Bone marrow (tissue), 2 donors: ENCODE results near the gene ERCC1.
"Not testable (repeated sequence)": the region's sequence is repeated elsewhere in the genome, so short reads cannot be mapped to it uniquely, and the experiment has no call there.

Experiments used
- DNase-seq, 2 donors: peaks; one replicate each; lab custom pipeline; 2025; lab: John Stamatoyannopoulos, UW

Gene ERCC1

GRCh38 chr19:45429896-45430295 is 6.2 kb upstream of the ERCC1 start:
- not testable (repeated sequence) for DNase-seq

- no peak for DNase-seq
These were observed 4.9 kb upstream of the ERCC1 start for GRCh38 chr19:45428384-45429231.

DNA sequence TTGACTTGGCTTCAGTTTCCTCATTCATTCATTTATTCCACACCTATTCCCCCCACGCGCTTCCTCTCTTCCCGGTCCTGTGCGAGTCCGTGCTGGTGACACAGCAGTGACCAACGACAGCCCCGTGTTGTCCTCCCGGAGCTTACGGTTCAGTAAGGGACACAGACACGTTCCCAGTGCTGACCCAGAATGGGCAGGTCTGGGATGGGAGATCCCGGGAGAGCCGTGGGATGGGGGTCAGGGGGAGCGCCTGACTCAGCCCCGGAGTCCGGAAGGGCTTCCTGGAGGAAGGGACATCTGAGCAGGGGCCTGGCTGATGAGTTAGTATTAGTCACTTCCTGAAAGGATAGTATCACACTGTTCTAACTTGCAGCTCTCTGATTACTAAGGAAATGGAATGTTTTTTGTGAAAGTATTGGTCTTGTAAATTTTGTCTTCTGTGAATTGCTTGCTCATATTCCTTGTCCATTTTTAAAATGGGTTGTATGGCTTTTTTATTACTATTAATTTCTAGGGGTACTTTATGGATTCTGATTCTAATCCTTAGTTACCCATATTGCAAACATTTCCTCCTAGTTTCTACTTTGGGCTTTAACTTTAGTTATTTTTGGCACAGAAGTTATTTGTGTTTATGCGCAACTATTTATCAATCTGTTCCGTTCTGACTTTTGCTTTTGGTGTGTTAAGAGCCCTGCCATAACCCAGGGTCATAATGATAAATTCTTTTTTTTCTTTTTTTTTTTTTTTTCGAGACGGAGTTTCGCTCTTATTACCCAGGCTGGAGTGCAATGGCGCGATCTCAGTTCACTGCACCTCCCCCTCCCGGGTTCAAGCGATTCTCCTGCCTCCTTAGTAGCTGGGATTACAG is 708 bp upstream of the ERCC1 start:
- peak; percentile 60 to 61 for DNase-seq

DNA sequence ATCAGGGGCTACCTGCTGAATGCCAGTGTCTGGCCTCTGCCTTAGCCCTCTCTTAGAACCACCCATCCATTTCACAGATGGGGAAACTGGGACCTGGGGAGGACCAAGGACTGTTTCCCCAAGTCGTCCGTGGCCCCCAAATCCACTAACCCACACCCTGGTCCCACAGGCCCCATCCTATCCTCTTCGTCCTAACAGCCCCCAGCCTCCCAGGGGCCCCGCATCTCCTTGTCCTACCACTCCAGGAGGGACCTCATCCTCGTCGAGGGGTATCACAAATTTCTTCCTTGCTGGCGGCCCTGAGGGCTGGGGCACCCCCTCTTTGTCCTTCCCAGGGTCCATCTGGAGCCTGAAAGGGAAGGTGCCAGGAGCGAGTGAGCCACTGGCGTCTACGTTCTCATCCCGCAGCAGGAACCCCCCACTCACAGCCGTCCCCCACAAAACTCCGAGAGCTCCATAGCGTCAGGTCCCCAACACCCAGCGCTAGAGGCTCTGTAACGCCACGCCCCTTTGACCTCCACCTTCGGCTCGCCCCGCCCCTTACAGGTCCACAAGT is 606 bp downstream of the ERCC1 start:
- no peak for DNase-seq

DNA sequence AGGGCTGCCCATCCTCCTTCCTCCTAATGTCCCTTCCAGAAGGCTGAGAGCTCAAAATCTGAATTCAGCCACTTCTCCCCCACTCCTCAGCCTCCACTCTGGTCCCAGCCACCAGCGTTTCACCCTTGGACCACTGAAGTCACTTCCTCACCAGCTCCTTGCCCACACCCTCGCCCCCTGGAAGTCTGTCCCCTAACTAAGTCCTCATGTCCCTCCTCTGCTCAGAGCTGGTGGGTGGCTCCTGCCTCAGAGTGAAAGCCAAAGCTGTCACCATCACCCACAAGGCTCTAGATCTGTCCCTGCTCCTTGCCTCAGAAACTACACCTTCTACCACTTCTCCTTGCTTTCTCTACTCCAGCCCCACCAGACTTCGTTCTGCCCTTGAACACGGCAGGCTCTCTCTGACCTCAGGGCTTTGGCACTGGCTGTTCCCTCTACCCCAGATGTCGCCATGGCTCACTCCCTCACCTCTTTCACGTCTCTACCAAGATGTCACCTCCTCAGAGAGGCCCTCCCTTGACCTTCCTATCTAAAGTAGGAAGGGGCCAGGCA is 1.7 kb downstream of the ERCC1 start:
- DNase-seq: no peak

DNA sequence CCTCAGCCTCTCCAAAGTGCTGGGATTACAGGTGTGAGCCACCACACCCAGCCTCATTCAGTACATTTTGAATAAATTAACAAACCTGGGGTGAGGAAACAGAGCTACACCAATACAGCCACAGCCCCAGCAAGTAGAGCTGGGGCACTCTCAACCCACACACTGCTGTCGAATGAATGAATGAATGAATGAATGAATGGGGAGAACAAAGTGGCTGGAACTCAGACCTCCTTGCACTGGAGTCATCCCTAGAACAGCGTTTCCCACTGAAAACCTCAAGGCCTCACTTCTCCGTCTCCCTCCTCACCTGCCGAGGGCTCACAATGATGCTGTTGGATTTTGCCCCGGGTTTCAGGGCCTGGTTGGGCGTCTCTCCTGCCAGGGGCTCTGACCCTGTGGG is 2.8 kb downstream of the ERCC1 start:
- no peak for DNase-seq

DNA sequence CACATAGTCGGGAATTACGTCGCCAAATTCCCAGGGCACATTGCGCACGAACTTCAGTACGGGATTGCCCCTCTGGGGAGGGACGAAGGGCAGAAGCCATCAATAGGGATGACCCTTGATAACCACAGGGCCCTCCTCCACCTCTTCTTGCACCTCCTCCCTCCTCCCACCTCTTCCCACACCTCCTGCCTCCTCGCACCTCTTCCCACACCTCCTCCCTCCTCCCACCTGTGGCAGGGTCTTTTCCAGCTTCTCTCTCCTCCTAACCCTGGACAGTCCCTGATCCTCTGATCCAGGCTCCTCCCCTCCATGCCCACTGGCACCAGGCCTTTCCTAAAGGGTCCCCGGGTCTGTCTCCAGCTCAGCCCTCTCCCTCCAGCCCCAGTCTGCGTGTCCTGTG is 3.4 kb downstream of the ERCC1 start:
- DNase-seq: no peak

- no peak for DNase-seq
These were observed 3.8 kb downstream of the ERCC1 start for GRCh38 chr19:45419895-45420294.

DNA sequence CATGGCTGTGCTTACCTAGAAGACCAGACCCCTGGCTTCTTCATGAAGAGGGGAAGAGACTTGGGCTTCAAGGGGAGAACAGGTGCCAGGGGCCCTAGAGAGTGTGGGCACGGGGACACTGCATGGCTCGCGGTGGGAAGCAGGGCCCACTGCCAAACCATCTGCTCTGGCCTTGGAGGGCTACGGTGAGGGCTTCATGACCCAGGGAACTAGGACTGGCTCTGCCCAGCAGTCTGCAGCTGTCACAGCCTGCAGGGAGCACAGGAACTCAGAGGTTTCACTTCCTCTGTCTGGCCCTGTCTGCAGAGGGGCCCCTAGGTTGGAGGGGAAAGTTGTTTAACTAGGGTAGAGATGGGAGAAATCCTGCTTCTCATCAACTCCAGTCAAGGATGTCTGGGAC is 4.3 kb downstream of the ERCC1 start:
- DNase-seq: peak in 1 of 2 donors; percentile 28

GRCh38 chr19:45418802-45419201 is 4.9 kb downstream of the ERCC1 start:
- no peak for DNase-seq

DNA sequence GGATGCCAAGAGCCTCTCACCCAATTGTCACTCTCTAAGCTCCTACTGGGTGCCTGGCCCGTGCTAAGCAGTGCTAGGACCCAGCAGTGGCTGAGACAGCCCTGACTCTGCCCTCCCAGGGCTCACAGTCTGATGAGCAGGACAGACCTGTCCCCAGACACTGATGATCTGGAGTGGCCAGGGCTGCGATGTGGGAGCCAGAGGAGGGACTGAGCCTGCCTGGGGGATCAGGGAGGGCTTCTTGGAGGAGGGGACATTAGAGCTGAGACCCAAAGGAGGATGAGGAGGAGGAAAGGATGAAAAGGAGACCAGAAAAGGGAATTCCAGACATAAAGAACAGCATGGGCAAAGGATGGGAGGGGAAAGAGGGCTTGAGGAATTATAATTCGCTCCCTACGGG is 6.6 kb downstream of the ERCC1 start:
- no peak for DNase-seq

GRCh38 chr19:45414468-45414867 is 9.2 kb downstream of the ERCC1 start:
- DNase-seq: no peak

DNA sequence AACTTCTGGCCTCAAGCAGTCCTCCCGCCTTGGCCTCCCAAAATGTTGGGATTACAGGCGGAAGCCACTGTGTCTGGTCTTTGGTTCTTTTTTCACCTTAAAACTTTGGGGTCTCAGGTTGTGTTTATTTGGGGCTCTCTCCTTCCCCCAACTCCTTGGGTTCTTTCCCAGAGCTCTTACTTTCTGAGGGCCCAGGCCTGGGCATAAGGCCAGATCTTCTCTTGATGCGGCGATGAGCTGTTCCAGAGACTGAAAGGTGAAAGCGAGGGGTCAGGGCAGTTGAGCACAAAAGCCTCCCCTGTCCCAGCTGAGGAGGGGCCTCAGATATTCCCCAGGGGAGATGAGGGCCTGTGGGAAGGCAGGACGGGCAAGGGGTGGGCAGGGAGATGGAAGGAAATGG is 10.2 kb downstream of the ERCC1 start:
- DNase-seq: no peak

- not testable (repeated sequence) for DNase-seq
These were observed 13.4 kb downstream of the ERCC1 start for GRCh38 chr19:45410330-45410729.

DNA sequence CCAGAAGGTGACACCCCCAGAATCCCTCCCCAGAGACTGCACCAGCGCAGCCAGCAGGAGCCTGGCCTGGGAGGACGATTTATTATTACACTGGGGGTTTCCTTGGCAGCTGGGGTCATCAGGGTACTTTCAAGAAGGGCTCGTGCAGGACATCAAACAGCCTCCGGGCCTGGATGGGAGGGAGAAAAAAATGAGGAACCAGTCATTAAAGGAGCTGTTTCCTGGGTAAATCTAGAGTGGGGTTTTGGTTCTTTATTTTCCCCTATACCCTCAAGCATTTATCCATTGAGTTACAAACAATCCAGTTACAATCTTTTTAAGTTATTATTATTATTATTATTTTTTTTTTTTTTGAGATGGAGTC is 14.2 kb downstream of the ERCC1 start:
- DNase-seq: no peak

DNA sequence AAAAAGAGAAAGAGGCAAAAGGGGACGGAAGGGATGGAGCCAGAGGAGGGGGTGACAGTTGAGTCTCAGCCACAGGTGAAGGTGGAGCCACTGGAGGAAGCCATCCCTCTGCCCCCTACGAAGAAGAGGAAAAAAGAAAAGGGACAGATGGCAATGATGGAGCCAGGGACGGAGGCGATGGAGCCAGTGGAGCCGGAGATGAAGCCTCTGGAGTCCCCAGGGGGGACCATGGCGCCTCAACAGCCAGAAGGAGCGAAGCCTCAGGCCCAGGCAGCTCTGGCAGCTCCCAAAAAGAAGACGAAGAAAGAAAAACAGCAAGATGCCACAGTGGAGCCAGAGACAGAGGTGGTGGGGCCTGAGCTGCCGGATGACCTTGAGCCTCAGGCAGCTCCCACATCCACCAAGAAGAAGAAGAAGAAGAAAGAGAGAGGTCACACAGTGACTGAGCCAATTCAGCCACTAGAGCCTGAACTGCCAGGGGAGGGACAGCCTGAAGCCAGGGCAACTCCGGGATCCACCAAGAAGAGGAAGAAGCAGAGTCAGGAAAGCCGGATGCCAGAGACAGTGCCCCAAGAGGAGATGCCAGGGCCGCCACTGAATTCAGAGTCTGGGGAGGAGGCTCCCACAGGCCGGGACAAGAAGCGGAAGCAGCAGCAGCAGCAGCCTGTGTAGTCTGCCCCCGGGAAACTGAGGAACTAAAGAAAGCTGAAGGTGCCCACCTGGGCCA is 14.7 kb downstream of the ERCC1 start:
- DNase-seq: no peak

GRCh38 chr19:45408121-45408520 is 15.6 kb downstream of the ERCC1 start:
- DNase-seq: no peak

- DNase-seq: not testable (repeated sequence)
These were observed 16.1 kb downstream of the ERCC1 start for GRCh38 chr19:45407585-45407984.

DNA sequence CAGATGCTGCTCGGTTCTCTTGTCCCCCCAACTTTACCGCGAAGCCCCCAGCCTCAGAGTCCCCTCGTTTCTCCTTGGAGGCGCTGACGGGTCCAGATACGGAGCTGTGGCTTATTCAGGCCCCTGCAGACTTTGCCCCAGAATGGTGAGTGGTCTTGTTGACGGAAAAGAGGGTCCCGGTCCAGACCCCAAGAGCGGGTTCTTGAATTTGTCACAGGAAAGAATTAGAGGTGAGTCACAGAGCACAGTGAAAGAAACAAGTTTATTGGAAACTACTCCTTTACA is 16.7 kb downstream of the ERCC1 start:
- no peak for DNase-seq

GRCh38 chr19:45406226-45407090 is 17.3 kb downstream of the ERCC1 start, which contains the start of gene POLR1G:
Gene POLR1G, plus strand, starts transcription at chr19:45406644. Its CDS starts 53 bp downstream, at chr19:45406697.
- DNase-seq: peak; percentile 76 to 81
